Pons (tissue), 1 donor: ENCODE measurements around the gene NETO2.
"Not testable (repeated sequence)": the region's sequence is repeated elsewhere in the genome, so short reads cannot be mapped to it uniquely, and the experiment has no call there.

ENCODE experiments used
- DNase-seq: peaks from one replicate; pipeline ENCODE4 v3.0.0-alpha.2; 2016; ENCODE audit warnings: low spot score

NETO2 gene

DNA sequence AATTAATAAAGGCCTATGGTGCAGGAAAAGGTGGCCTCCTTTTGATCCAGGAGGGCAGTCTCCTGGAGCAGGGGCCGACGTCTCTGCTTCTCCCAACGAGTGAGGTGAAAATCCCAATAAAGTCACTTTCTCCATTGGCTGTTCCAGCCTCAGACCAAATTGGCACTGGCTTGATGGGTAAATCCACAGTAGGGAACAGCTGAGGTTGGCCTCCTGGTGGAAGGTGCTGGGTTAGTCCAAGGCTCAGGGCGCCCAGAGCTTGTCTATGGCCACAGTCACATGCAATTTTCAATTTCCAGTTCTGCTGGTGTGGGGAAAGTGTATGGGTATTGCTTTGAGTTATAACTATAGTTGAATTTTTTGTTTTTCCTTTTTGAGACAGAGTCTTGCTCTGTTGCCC is 79.0 kb downstream of the NETO2 start:
- no peak for DNase-seq

DNA sequence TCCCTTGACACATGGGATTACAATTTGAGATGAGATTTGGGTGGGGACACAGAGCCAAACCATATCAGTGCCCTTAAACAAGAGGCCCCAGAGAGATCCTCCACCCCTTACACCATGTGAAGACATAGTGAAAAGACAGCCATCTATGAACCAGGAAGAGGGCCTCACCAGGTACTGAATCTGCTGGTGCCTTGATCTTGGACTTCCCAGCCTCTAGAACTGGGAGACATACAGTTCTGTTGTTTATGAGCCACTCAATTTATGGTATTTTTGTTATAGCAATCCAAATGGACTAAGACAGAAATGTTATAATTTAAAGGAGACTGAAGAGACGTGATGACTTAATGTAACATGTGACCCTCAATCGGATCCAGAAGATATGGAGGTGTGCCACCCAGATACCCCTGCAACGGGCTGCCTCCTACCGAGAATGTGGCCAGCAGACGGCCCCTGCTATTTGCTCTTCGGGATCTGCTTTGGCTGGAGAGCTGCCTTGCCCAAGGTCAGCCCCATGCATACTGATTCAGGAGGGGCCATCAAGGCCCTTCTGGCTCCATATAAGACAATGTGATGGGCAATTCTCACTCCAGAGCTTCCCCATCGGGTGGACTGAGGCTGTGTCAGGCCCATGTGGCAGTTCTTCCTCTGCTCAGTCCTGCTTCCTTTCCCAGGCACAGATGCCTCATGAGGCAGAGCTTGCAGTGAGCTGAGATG is 80.6 kb downstream of the NETO2 start:
- DNase-seq: no peak

DNA sequence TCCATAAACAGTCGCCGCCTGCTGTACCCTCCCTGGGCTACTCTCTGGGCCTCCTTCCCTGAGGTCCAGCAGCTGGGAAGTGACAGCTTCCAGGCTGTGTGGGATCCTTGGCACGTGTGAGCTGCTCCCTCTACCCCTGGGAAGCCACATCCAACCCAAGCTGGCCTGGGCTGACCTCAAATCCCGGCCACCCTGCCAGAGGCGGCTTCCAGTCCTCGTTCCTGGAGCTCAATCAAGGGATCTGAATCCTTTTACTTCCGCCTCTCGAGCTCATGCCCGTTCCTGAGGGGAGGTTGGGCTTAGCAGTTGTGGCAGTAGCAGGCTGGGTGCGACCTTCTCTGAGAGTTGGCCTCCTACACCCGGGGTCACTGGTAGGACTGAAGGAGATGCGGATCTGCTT is 82.5 kb downstream of the NETO2 start:
- no peak for DNase-seq

DNA sequence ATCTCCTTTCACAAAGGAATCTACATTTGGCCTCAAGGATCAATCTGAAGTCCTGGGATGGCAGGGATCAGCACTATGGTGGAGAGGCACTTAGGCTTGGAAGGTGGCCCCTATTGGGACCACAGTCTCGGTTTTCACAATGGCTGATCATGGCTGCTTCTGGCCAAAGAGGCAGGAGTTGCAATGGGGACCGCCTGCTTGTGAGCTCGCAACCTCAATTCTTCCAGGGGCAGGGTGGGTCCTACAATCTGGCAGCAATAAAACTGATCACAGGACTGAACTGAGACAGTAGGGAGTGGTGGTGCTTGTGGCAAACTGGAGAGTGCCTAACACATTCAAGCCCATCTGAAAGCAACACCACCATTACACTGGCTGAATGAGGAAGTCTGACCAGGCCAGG is 83.1 kb downstream of the NETO2 start:
- no peak for DNase-seq

- no peak for DNase-seq
Measured at GRCh38 chr16:47059991-47060390, 83.8 kb downstream of the NETO2 start.

DNA sequence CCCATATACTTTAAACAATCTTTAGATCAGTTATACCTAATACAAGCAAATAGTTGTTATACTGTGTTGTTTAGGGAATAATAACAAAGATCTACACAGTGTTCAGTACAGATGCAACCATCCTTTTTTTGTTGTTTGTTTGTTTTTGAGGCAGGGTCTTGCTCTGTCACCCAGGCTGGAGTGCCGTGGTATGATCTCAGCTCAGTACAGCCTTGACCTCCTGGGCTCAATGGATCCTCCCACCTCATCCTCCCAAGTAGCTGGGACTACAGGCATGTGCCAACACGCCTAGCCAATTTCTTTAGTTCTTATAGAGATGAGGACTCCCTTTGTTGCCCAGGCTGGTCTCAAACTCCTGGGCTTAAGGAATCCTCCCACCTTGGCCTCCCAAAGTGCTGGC is 84.6 kb downstream of the NETO2 start:
- DNase-seq: not testable (repeated sequence)

DNA sequence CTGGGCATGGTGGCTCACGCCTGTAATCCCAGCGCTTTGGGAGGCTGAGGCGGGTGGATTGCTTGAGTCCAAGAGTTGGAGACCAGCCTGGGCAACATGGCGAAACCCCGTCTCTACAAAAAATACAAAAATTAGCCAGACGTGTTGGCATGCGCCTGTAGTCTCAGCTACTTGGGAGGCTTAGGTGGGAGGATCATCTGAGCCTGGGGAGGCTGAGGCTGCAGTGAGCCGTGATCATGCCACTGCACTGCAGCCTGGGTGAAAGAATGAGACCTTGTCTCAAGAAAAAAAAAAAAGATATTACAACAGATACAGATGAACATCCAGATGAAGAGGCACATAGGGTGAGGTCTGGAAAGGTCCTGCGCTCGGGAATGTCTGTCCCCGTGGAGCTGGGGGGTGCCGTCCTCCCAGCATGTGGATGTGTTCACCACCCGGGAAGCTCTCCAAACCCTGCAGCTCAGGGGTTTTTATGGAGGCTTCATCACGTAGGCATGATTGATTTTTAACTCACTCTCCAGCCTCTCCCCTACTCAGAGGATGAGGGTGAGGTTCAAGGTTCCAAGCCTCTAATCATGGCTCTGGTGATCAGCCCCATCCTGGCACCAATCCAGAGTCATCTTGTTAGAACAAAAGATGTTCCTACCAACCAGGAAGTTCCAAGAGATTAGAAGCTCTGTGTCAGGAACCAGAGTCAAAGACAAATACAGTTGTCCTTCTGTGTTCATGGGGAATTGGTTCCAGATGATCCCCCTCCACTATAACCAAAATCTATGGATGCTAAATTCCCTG is 85.3 kb downstream of the NETO2 start:
- DNase-seq: no peak

GRCh38 chr16:47057630-47057993 is 86.1 kb downstream of the NETO2 start:
- DNase-seq: no peak

DNA sequence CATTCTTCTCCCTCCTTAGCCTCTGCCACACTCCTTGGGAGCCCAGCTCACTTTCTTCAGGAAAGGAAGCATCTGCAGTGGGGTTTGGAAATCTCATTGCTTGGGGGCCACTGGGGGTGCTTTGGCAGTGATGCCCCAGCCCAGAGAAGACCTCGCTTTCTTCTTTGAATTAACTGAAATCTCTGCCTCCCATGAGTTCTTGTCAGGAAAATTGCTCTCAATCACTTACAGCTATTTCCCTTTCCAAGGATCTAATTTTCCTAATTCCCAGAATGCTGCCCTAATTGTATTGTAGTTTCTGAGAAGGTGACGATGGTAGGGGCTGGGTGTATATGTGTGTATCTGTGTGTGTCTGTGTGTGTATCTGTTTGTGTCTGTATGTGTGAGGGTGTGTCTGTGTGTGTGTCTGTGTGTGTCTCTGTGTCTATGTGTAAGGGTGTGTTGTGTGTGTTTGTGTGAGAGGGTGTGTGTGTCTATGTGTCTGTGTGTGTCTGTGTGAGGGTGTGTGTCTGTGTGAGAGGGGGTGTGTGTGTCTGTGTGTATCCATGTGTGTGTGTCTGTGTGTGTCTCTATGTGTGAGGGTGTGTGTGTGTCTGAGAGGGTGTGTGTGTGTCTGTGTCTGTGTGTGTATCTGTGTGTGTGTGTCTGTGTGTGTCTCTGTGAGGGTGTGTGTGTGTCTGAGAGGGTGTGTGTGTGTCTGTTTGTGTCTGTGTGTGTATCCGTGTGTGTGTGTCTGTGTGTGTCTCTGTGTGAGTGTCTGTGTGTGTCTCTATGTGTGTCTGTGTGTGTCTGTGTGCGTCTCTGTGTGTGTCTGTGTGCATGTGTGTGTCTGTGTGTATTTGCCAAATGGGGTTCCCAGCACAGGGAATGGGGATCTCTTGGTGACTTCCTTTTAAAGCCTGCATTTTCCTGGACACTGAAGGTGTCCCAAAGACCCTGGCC is 86.8 kb downstream of the NETO2 start:
- DNase-seq: no peak

DNA sequence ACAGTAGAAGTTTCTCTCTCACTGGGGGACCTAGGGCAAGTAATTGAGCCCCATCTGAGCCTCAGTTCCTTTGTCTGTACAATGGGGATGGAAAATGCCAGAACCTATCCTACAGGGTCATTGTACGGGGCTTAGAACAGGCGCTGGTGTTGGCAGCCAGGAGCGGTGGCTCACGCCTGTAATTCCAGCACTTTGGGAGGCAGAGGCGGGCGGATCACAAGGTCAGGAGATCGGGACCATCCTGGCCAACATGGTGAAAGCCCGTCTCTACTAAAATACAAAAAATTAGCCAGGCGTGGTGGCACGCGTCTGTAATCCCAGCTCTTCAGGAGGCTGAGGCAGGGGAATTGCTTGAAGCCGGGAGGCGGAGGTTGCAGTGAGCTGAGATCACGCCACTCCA is 87.7 kb downstream of the NETO2 start:
- DNase-seq: not testable (repeated sequence)

DNA sequence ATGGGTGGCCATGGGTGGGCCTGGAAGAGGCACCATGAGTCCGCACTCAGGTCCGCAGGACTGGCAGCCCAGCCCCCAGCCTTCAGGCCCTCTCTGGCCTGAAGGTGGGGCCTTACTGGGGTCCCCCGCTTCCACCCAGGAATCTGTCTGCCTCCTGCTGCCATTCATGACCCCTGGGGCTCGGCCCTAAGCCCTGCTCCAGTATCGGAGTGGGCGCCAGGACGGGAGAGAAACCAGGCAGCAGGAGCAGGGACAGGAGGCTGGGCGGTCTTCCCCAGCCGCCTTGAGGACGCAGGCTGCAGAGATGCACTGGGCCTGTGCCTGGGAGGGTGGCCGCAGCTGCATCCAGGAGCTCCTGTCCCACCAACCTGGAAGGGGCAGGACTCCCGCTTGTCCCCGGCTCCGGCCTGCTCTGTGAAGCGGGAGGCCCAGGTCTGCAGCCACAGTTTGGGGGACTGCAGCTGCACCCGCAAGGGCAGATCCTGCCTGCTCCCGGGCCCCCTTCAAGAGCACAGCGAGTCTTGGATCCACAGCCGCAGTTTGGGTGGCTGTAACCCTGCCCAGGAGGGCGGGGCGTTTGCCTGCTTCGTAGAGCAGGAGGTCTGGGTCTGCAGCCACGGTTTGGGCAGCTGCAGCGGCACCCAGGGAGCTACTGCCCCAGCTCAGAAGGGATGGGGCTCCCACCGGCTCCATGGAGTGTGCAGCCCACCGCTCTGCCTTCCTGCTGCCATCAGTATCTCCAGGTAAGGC is 88.4 kb downstream of the NETO2 start:
- no peak for DNase-seq

- DNase-seq: no peak
Measured at GRCh38 chr16:47054306-47054705, 89.4 kb downstream of the NETO2 start.

- no peak for DNase-seq
Measured at GRCh38 chr16:47053895-47054294, 89.8 kb downstream of the NETO2 start.

DNA sequence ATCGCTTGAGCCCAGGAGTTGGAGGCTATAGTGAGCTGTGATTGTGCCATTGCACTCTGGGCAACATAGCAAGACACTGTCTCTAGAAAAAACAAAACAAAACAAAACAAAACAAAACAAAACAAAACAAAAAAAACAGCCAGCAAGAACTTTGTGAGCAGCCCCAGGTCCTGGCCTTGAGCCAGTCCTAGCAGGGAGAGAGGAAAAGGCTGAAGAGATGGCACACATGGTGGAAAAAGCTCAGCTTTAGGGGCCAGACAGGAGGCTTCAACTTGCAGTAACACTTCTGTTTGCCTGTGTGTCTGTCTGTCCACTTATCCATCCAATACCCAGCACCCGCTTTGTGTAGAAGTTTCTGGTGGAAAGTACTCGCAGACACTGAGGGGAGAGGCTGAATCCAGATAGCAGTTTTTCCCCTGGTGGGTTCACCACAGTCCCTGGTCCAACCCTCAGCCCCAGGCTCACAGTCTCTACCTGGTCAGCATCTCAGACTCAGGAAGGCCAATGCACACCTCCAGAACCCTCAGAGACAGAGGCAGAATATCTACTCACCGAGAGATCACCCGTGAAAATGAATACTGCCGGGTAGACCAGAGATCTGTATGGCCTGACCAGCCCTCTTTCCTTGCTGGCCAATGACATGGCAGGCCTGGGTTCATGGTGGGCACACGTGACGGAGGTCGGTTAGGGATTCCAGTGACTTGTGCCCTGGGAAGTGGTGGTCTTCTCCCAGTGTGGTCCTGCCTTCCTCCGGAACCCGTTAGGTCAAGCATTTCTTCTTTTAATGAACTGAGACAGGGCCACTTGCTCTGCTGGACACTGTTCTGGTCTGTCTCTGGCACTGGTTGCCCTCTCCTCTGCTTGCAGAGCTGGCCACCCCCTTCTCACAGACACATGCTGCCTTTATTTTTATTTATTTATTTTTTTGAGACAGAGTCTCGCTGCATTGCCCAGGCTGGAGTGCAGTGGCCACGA is 90.8 kb downstream of the NETO2 start:
- no peak for DNase-seq

GRCh38 chr16:47051031-47051430 is 92.7 kb downstream of the NETO2 start:
- no peak for DNase-seq

GRCh38 chr16:47049901-47050583 is 93.7 kb downstream of the NETO2 start:
- no peak for DNase-seq

DNA sequence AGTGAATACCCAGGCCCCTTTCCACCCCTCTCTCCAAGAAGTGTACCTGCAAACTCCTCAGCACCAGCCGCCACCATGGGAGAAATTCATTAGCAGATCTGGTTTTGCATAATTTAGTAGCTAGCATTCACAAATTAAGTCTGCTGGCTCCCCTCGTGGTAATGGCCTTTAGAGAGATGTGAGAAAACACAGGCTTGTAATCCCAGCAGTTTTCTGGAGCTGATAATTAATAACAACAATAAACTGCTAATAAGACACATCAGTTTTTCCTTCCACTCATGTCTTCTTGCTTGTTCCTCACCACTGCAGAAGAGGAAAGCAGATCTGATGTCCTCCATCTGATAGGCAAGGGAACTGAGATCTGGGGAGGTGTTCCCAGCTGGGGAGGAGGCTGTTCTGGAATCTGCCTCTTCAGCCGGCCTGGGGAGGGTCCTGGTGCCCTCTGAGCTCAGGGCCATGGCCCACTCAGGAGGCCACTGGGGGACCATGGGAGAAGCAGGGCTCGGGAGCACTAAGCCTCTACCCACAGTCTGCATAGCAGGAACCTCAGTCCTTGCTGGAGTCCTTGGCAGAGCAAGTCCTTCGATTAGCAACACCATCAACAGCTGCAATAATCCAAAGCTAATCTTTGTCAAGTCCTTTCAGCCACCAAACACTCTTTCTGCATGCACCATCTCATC is 96.1 kb downstream of the NETO2 start:
- DNase-seq: peak; percentile 4

DNA sequence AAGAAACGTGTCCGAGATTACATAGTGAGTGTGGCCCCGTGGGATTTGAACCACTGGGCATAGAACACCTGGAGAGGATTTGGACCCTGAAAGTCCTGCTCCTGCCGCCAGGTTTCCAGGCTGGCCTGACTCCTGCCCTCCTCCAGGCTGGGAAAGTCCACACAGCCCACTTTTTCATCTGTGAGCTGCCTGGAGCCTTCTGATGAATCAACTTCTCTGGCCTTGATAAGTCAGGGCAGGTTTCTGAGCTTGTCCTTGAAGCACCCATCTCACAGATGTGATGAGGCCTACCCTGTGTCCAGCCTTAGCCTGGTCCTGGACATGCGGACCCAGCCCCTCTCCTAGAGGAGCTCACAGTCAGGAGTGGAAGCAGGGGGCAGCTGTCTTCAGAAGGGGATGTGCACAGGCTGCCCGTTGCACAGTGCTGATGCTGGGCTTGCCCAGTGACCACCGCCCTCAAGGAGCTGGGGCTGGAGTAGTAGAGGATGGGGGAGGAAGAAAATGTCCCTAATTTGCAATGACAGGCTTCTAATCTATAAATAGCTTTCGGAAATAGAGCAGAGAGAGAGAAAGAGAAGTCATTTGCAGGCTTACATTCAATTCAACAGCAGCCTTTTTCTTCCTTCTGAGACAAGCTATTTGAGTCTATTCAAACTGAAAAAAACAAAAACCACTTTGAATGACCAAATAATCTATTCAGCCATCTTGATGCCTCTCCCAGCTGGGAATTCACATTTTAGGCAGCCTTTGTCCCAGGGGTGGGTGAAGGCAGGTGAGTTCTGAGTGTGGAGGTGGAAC is 96.8 kb downstream of the NETO2 start:
- DNase-seq: peak; percentile 30

DNA sequence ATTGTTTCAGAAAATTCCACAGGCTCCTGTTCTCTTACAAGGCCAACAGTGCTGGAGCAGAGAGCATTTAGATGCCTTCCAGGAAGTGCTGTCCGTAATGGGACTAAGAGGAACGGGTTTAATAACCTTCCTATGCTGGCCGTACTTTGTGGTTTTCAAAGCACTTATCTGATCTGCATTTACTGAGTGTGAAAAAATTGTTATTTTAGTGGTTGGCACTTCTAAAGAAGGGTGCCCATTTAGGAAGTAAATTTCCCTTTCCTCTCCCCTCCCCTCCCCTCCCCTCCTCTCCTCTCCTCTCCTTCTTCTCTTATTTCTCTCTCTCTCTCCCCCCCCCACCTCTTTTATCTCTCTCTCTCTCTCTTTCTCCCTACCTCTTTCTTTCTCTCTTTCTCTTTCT is 98.3 kb downstream of the NETO2 start:
- peak; percentile 7 for DNase-seq
